PC-3 (cell line): Measurements from ENCODE around the gene ULBP2. TPM values are rescaled to one million over a fixed set of nuclear protein-coding genes. Genes with fewer than 3 reads are reported as not detected.

Source experiments
- ATAC-seq: fragments of 200-7000 bp; cut with Tn5 transposase; 2 replicates; pipeline ENCODE4 v1.9.1; 2020; ENCODE audit warnings: mild to moderate bottlenecking, moderate library complexity
- BruUV-seq: library from RNA; stranded (reverse); fragments of 400-500 nt; replicated peaks from 2 replicates; lab custom pipeline; 2021; lab: Mats Ljungman, UMichigan
- CTCF ChIA-PET: fragments of 300-600 bp; sonication (Branson Sonifier 250); formaldehyde crosslinking; loops from one replicate; lab custom pipeline; 2022; ENCODE audit warnings: antibody characterized with exemption; lab: Charles Lee
- POLR2A ChIA-PET: fragments of 300-600 bp; sonication (Branson Sonifier 250); formaldehyde crosslinking; loops from one replicate; lab custom pipeline; 2022; ENCODE audit warnings: antibody characterized with exemption; ENCODE audit not compliant: unreplicated experiment; lab: Charles Lee
- DNase-seq: peaks from one replicate; pipeline ENCODE4 v3.0.0-alpha.2; 2015
- H2AFZ ChIP-seq: fragments of 300-600 bp; sonication (generic); 2 replicates; pipeline ENCODE4 v1.6.0; 2016; ENCODE audit warnings: antibody characterized with exemption, low read length
- H3F3A ChIP-seq: fragments of 300-600 bp; sonication (generic); one replicate; pipeline ENCODE4 v1.6.0; 2017; ENCODE audit warnings: antibody characterized with exemption, low read length, control low read depth, mild to moderate bottlenecking; ENCODE audit not compliant: unreplicated experiment
- H3K27ac ChIP-seq: fragments of 300-600 bp; sonication (generic); 2 replicates; pipeline ENCODE4 v1.5.1; 2016; ENCODE audit warnings: mild to moderate bottlenecking, low read length
- H3K27me3 ChIP-seq: fragments of 300-600 bp; sonication (generic); 2 replicates; pipeline ENCODE4 v1.6.1; 2016; ENCODE audit warnings: low read length, mixed read lengths
- H3K36me3 ChIP-seq: fragments of 300-600 bp; sonication (generic); 2 replicates; pipeline ENCODE4 v1.6.1; 2016; ENCODE audit warnings: low read depth, mixed run types, low read length, mixed read lengths
- H3K4me1 ChIP-seq: fragments of 300-600 bp; sonication (generic); 2 replicates; pipeline ENCODE4 v1.5.1; 2016; ENCODE audit warnings: low read length; ENCODE audit not compliant: insufficient read depth
- H3K4me2 ChIP-seq: fragments of 300-600 bp; sonication (generic); 2 replicates; pipeline ENCODE4 v1.6.0; 2016; ENCODE audit warnings: low read length
- H3K4me3 ChIP-seq: fragments of 300-600 bp; sonication (generic); 2 replicates; pipeline ENCODE4 v1.5.1; 2016; ENCODE audit warnings: mild to moderate bottlenecking, low read length, mixed read lengths
- H3K79me2 ChIP-seq: fragments of 300-600 bp; sonication (generic); 2 replicates; pipeline ENCODE4 v1.6.1; 2017; ENCODE audit warnings: low read length, mixed read lengths
- H3K9ac ChIP-seq: fragments of 300-600 bp; sonication (generic); 2 replicates; pipeline ENCODE4 v1.6.0; 2016; ENCODE audit warnings: mild to moderate bottlenecking, low read length
- H3K9me2 ChIP-seq: fragments of 300-600 bp; sonication (generic); replicated peaks from 2 replicates; pipeline ENCODE4 v1.6.1; 2016; ENCODE audit warnings: mixed run types, low read length, mixed read lengths
- H3K9me3 ChIP-seq: fragments of 300-600 bp; sonication (generic); 2 replicates; pipeline ENCODE4 v1.6.1; 2016; ENCODE audit warnings: low read length, mixed read lengths
- H4K20me1 ChIP-seq: fragments of 300-600 bp; sonication (generic); 2 replicates; pipeline ENCODE4 v1.6.1; 2016; ENCODE audit warnings: low read length, mixed read lengths
- CTCF ChIP-seq: fragments of 300-600 bp; sonication (generic); conservative IDR thresholded peaks from 2 replicates; pipeline ENCODE4 v1.5.1; 2017; ENCODE audit warnings: antibody characterized with exemption, low read depth, mild to moderate bottlenecking, low read length
- EZH2 ChIP-seq: fragments of 300-600 bp; sonication (generic); IDR thresholded peaks from one replicate; pipeline ENCODE4 v1.6.1; 2017; ENCODE audit warnings: antibody characterized with exemption, mild to moderate bottlenecking, low read length; ENCODE audit not compliant: unreplicated experiment
- EZH2phosphoT487 ChIP-seq: fragments of 300-600 bp; sonication (generic); IDR thresholded peaks from 2 replicates; pipeline ENCODE4 v1.6.1; 2018; ENCODE audit warnings: mild to moderate bottlenecking, antibody characterized with exemption, low read length, borderline replicate concordance
- intact Hi-C: fragments of 100-400 bp; cut with micrococcal nuclease; formaldehyde crosslinking; loops from 2 replicates; pipeline ENCODE4 v1.9.0; 2023
- total RNA-seq: library from RNA; depleted of rRNA; stranded (reverse); fragments of >200 nt; gene quantifications from 2 replicates; pipeline ENCODE4 v1.2.3, GENCODE V29; 2014

ULBP2 gene
- total RNA-seq, 1 experiment from 2014 or later, result 8.1 TPM

DNA sequence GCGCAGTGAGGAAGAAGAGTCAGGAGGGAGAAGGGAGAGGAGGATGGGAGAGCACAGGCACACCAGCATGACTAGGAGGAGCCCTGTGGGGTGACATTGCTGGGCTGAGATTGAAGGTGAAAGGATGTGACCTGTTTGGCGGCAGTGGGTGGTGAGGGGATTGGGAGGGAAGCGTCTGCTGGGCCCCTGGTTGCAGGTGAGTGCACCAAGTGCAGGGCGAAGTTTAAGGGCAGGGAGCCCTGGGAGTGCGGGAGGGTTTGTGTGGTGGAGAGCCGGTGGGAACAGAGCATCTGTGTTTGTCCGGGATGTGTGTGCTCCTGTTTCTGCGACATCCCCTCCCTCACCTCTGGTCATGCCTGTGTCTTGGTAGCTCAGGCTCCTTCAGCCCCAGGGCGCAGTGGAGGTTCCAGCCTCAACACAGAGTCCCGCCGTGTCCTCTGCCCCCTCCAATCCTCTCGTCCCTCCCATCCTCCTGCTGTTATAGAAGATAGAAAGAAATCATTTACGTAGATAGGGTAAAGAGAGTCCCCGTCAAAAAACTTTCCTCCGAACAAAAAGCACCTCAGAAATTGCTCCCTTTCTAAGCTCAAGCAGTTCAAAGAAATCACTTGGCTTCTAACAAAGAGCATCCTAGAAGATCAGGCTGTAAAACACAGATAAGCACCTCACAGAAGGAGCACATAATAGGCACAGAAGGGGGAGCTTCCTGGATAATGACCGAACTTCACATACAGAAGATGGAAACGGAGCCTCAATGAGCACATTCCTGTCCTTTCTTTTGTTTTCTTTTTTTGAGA is 46.9 kb downstream of the ULBP2 start:
- ATAC-seq, result no peak

DNA sequence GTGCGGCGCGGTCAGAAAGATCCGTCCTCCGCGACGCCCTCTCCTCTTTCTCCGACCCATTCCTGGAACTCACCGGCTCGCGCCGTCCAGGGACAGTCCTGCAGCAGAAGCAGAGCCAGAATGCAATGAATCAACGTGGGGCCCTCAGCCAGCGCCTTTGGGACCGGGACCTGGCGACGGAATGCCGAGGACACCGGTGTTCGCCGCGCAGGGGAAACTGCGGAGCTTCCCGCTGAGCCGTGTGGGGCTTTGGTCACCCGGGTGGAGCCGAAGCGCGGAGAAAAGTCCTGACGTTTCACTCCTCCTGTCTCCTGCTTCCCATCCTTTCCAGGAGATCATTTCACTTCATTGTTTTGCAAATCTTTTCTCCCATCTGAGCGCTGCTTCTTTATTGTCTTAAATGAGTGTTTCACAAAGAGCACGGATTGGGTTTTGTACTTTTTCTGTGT is 48.4 kb downstream of the ULBP2 start:
- H3K9me3 ChIP-seq, result no peaks in the 10 kb centered on the region
- TF ChIP-seq EZH2phosphoT487 (no peak), EZH2 (no peak), CTCF (no peak)
- no peaks in the 10 kb centered on the region for H3K4me1 ChIP-seq
- no peaks in the 10 kb centered on the region for H3F3A ChIP-seq
- no peaks in the 10 kb centered on the region for H3K9me2 ChIP-seq
- peak overlapping the region; percentile 73; the same call in 1 of the 2 replicates for H3K4me2 ChIP-seq
- H3K36me3 ChIP-seq, result no peaks in the 10 kb centered on the region
- H3K27me3 ChIP-seq, result peaks cover 67% of the 10 kb centered on the region
- no peaks in the 10 kb centered on the region for H3K79me2 ChIP-seq
- POLR2A ChIA-PET, result no interaction called here
- no TSS peak for BruUV-seq
- no peaks in the 10 kb centered on the region for H4K20me1 ChIP-seq
- H3K9ac ChIP-seq, result no peak overlapping the region
- no peak for ATAC-seq
- CTCF ChIA-PET, result no interaction called here
- no peak overlapping the region for H2AFZ ChIP-seq
- intact Hi-C loops, result no loop called here
- DNase-seq, result no peak
- H3K27ac ChIP-seq, result no peak overlapping the region
- H3K4me3 ChIP-seq, result no peak overlapping the region; the same call in 1 of the 2 replicates

More for the DNA sequence above, 46.9 kb downstream of the ULBP2 start:
- H3K36me3 ChIP-seq, result no peaks in the 10 kb centered on the region
- no peak overlapping the region for H3K9ac ChIP-seq
- H3K79me2 ChIP-seq, result no peaks in the 10 kb centered on the region
- no peak for TF ChIP-seq CTCF
- no peak for TF ChIP-seq EZH2
- TF ChIP-seq EZH2phosphoT487, result no peak
- no peaks in the 10 kb centered on the region for H4K20me1 ChIP-seq
- no peaks in the 10 kb centered on the region for H3F3A ChIP-seq
- H3K9me3 ChIP-seq, result no peaks in the 10 kb centered on the region
- H2AFZ ChIP-seq, result no peak overlapping the region
- H3K4me3 ChIP-seq, result no peak overlapping the region
- no peak overlapping the region for H3K4me2 ChIP-seq
- POLR2A ChIA-PET, result no interaction called here
- intact Hi-C loops, result no loop called here
- H3K4me1 ChIP-seq, result no peaks in the 10 kb centered on the region
- no peak for DNase-seq
- H3K27me3 ChIP-seq, result peaks cover 75% of the 10 kb centered on the region
- H3K9me2 ChIP-seq, result no peaks in the 10 kb centered on the region
- BruUV-seq, result no TSS peak
- no peak overlapping the region for H3K27ac ChIP-seq
- CTCF ChIA-PET, result interaction anchor here (0.6 kb wide), 1 partner anchor 54 kb away, joined by 8 read pairs; no protein-coding TSS in a partner anchor
